Fibroblast of mammary gland (primary cell): ENCODE measurements around the gene VAT1L.

ENCODE experiments used
- DNase-seq: peaks from one replicate; pipeline ENCODE4 v3.0.0-alpha.2; 2010; ENCODE audit warnings: low read depth
- H3K4me3 ChIP-seq: 2 replicates; pipeline ENCODE4 v1.5.1; 2011; ENCODE audit warnings: low read depth, mild to moderate bottlenecking, low read length, moderate library complexity; ENCODE audit not compliant: control insufficient read depth
- CTCF ChIP-seq: conservative IDR thresholded peaks from 2 replicates; pipeline ENCODE4 v1.5.1; 2011; ENCODE audit warnings: low read depth, low read length, inconsistent platforms; ENCODE audit not compliant: control insufficient read depth, insufficient read depth

Gene VAT1L

GRCh38 chr16:77882358-77882757 lies 94.0 kb downstream of the VAT1L start:
- TF ChIP-seq CTCF, result no peak
- peak; percentile 30 for DNase-seq
- no peak overlapping the region for H3K4me3 ChIP-seq

GRCh38 chr16:77885571-77886295 lies 97.4 kb downstream of the VAT1L start:
- no peak overlapping the region for H3K4me3 ChIP-seq
- peak; percentile 34 for DNase-seq
- no peak for TF ChIP-seq CTCF

GRCh38 chr16:77888871-77889270 lies 100.5 kb downstream of the VAT1L start:
- H3K4me3 ChIP-seq, result no peak overlapping the region
- TF ChIP-seq CTCF, result no peak

GRCh38 chr16:77890075-77890474 lies 101.7 kb downstream of the VAT1L start:
- TF ChIP-seq CTCF, result no peak
- no peak overlapping the region for H3K4me3 ChIP-seq
- DNase-seq, result no peak

More at GRCh38 chr16:77888871-77889270, 100.5 kb downstream of the VAT1L start:
- no peak for DNase-seq

- DNase-seq, result no peak
- TF ChIP-seq CTCF, result no peak
Observed at GRCh38 chr16:77894162-77894561, 105.8 kb downstream of the VAT1L start.

GRCh38 chr16:77895962-77896361 lies 107.6 kb downstream of the VAT1L start:
- TF ChIP-seq CTCF, result no peak
- DNase-seq, result no peak
- H3K4me3 ChIP-seq, result no peak overlapping the region

More at GRCh38 chr16:77894162-77894561, 105.8 kb downstream of the VAT1L start:
- no peak overlapping the region for H3K4me3 ChIP-seq

GRCh38 chr16:77896415-77897128 lies 108.2 kb downstream of the VAT1L start:
- no peak overlapping the region for H3K4me3 ChIP-seq
- DNase-seq, result no peak
- no peak for TF ChIP-seq CTCF
